ENCODE data around the gene RDX. TPM values are rescaled to one million over a fixed set of nuclear protein-coding genes. Genes with fewer than 3 reads are reported as not detected.

Gene RDX
- total and polyA plus RNA-seq, 4 donors: 22.6 to 144 (median 71.1) TPM

- DNase-seq (no peak), ATAC-seq (ENCODE audit: low FRiP score) (no peak)
- no peaks in the 10 kb centered on the region for H3K27me3 ChIP-seq (ENCODE audit: control insufficient read depth in 1 of 2, insufficient read depth in 2 of 2, low read length in 1 of 2)
- intact Hi-C loops (cut with DNase I): no loop called here
- no peaks in the 10 kb centered on the region for H3K9me3 ChIP-seq (ENCODE audit: control insufficient read depth, low read length)
- H3K27ac ChIP-seq (ENCODE audit: low read depth in 1 of 2, low read length in 2 of 2): no peak overlapping the region
- 41 to 47% methylated on average over 1 of the region's 1 CpG for WGBS, 2 donors
- no peak overlapping the region for H3K4me3 ChIP-seq (ENCODE audit: low read length in 2 of 2)
- no peaks in the 10 kb centered on the region for H3K4me1 ChIP-seq (ENCODE audit: control insufficient read depth in 1 of 2, insufficient read depth in 2 of 2, low read length in 2 of 2)
- no peaks in the 10 kb centered on the region for H3K36me3 ChIP-seq (ENCODE audit: control insufficient read depth in 1 of 2, insufficient read depth in 2 of 2, low read length in 1 of 2)
Observed at GRCh38 chr11:110331626-110332025, 35.2 kb upstream of the RDX start.

GRCh38 chr11:110329445-110329844 lies 33.0 kb upstream of the RDX start:
- DNase-seq (no peak), ATAC-seq (ENCODE audit: low FRiP score) (no peak)
- 94 to 97% methylated on average over 1 of the region's 1 CpG for WGBS, 2 donors
- H3K36me3 ChIP-seq (ENCODE audit: control insufficient read depth in 1 of 2, insufficient read depth in 2 of 2, low read length in 1 of 2): no peaks in the 10 kb centered on the region
- H3K9me3 ChIP-seq (ENCODE audit: control insufficient read depth, low read length): no peaks in the 10 kb centered on the region
- H3K27me3 ChIP-seq (ENCODE audit: control insufficient read depth in 1 of 2, insufficient read depth in 2 of 2, low read length in 1 of 2): no peaks in the 10 kb centered on the region
- intact Hi-C loops (cut with DNase I): no loop called here
- no peak overlapping the region for H3K4me3 ChIP-seq (ENCODE audit: low read length in 2 of 2)
- H3K27ac ChIP-seq (ENCODE audit: low read depth in 1 of 2, low read length in 2 of 2): no peak overlapping the region
- H3K4me1 ChIP-seq (ENCODE audit: control insufficient read depth in 1 of 2, insufficient read depth in 2 of 2, low read length in 2 of 2): no peaks in the 10 kb centered on the region

GRCh38 chr11:110327508-110327907 lies 31.1 kb upstream of the RDX start:
- no peak for ATAC-seq (ENCODE audit: low FRiP score)
- Histone ChIP-seq H3K27ac (ENCODE audit: low read depth in 1 of 2, low read length in 2 of 2) (no peak overlapping the region), H3K4me3 (ENCODE audit: low read length in 2 of 2) (no peak overlapping the region), H3K36me3 (ENCODE audit: control insufficient read depth in 1 of 2, insufficient read depth in 2 of 2, low read length in 1 of 2) (no peaks in the 10 kb centered on the region), H3K9me3 (ENCODE audit: control insufficient read depth, low read length) (no peaks in the 10 kb centered on the region), H3K27me3 (ENCODE audit: control insufficient read depth in 1 of 2, insufficient read depth in 2 of 2, low read length in 1 of 2) (no peaks in the 10 kb centered on the region), H3K4me1 (ENCODE audit: control insufficient read depth in 1 of 2, insufficient read depth in 2 of 2, low read length in 2 of 2) (no peaks in the 10 kb centered on the region)
- 88 to 91% methylated on average over 3 of the region's 3 CpGs for WGBS, 2 donors
- DNase-seq: no peak
- intact Hi-C loops (cut with DNase I): no loop called here

GRCh38 chr11:110323786-110324185 lies 27.4 kb upstream of the RDX start:
- DNase-seq (no peak), ATAC-seq (ENCODE audit: low FRiP score) (no peak)
- H3K4me3 ChIP-seq (ENCODE audit: low read length in 2 of 2): no peak overlapping the region
- 90% methylated on average over 4 of the region's 4 CpGs for WGBS, 2 donors
- no peaks in the 10 kb centered on the region for H3K9me3 ChIP-seq (ENCODE audit: control insufficient read depth, low read length)
- H3K27ac ChIP-seq (ENCODE audit: low read depth in 1 of 2, low read length in 2 of 2): no peak overlapping the region
- H3K36me3 ChIP-seq (ENCODE audit: control insufficient read depth in 1 of 2, insufficient read depth in 2 of 2, low read length in 1 of 2): no peaks in the 10 kb centered on the region
- intact Hi-C loops (cut with DNase I): no loop called here
- H3K27me3 ChIP-seq (ENCODE audit: control insufficient read depth in 1 of 2, insufficient read depth in 2 of 2, low read length in 1 of 2): no peaks in the 10 kb centered on the region
- H3K4me1 ChIP-seq (ENCODE audit: control insufficient read depth in 1 of 2, insufficient read depth in 2 of 2, low read length in 2 of 2): no peaks in the 10 kb centered on the region

DNA sequence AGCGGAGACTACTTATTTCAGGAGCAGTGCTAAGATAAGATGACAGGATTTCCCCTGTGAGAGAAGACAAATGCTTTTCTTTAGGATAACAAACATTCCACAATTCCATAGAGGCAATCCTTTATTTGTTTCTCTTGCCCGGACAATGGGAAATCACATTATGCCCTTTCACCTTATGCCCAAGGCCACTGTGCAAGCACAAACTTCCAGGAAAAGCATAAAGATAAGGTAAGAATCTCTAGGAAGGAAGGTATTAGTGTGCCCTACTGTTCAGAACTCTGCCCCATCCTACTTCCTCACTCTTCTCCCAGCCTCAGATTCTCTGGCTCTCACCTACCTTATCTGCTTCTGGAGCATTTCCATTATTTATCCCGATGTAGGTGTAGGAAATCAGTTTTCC lies 23.1 kb upstream of the RDX start:
- H3K4me3 ChIP-seq (ENCODE audit: low read length in 2 of 2): no peak overlapping the region
- 88 to 91% methylated on average over 3 of the region's 3 CpGs for WGBS, 2 donors

GRCh38 chr11:110318638-110319404 lies 22.4 kb upstream of the RDX start:
- DNase-seq: no peak
- 92 to 100% methylated on average over 1 of the region's 1 CpG for WGBS, 2 donors
- H3K9me3 ChIP-seq (ENCODE audit: control insufficient read depth, low read length): no peaks in the 10 kb centered on the region
- no peak overlapping the region for H3K4me3 ChIP-seq (ENCODE audit: low read length in 2 of 2)
- intact Hi-C loops (cut with DNase I): no loop called here
- no peaks in the 10 kb centered on the region for H3K4me1 ChIP-seq (ENCODE audit: control insufficient read depth in 1 of 2, insufficient read depth in 2 of 2, low read length in 2 of 2)
- no peak for ATAC-seq (ENCODE audit: low FRiP score)
- H3K27ac ChIP-seq (ENCODE audit: low read depth in 1 of 2, low read length in 2 of 2): no peak overlapping the region
- H3K27me3 ChIP-seq (ENCODE audit: control insufficient read depth in 1 of 2, insufficient read depth in 2 of 2, low read length in 1 of 2): no peaks in the 10 kb centered on the region
- no peaks in the 10 kb centered on the region for H3K36me3 ChIP-seq (ENCODE audit: control insufficient read depth in 1 of 2, insufficient read depth in 2 of 2, low read length in 1 of 2)

More for the DNA sequence above, 23.1 kb upstream of the RDX start:
- Histone ChIP-seq H3K9me3 (ENCODE audit: control insufficient read depth, low read length) (no peaks in the 10 kb centered on the region), H3K27ac (ENCODE audit: low read depth in 1 of 2, low read length in 2 of 2) (no peak overlapping the region), H3K36me3 (ENCODE audit: control insufficient read depth in 1 of 2, insufficient read depth in 2 of 2, low read length in 1 of 2) (no peaks in the 10 kb centered on the region), H3K4me1 (ENCODE audit: control insufficient read depth in 1 of 2, insufficient read depth in 2 of 2, low read length in 2 of 2) (no peaks in the 10 kb centered on the region), H3K27me3 (ENCODE audit: control insufficient read depth in 1 of 2, insufficient read depth in 2 of 2, low read length in 1 of 2) (no peaks in the 10 kb centered on the region)
- intact Hi-C loops (cut with DNase I): no loop called here
- ATAC-seq (ENCODE audit: low FRiP score) (no peak), DNase-seq (no peak)

GRCh38 chr11:110317516-110317932 lies 21.1 kb upstream of the RDX start:
- H3K27ac ChIP-seq (ENCODE audit: low read depth in 1 of 2, low read length in 2 of 2): no peak overlapping the region
- H3K4me1 ChIP-seq (ENCODE audit: control insufficient read depth in 1 of 2, insufficient read depth in 2 of 2, low read length in 2 of 2): no peaks in the 10 kb centered on the region
- H3K36me3 ChIP-seq (ENCODE audit: control insufficient read depth in 1 of 2, insufficient read depth in 2 of 2, low read length in 1 of 2): no peaks in the 10 kb centered on the region
- intact Hi-C loops (cut with DNase I): no loop called here
- H3K4me3 ChIP-seq (ENCODE audit: low read length in 2 of 2): no peak overlapping the region
- H3K27me3 ChIP-seq (ENCODE audit: control insufficient read depth in 1 of 2, insufficient read depth in 2 of 2, low read length in 1 of 2): no peaks in the 10 kb centered on the region
- DNase-seq (no peak), ATAC-seq (ENCODE audit: low FRiP score) (no peak)
- no peaks in the 10 kb centered on the region for H3K9me3 ChIP-seq (ENCODE audit: control insufficient read depth, low read length)
- 42 to 46% methylated on average over 3 of the region's 3 CpGs for WGBS, 2 donors

DNA sequence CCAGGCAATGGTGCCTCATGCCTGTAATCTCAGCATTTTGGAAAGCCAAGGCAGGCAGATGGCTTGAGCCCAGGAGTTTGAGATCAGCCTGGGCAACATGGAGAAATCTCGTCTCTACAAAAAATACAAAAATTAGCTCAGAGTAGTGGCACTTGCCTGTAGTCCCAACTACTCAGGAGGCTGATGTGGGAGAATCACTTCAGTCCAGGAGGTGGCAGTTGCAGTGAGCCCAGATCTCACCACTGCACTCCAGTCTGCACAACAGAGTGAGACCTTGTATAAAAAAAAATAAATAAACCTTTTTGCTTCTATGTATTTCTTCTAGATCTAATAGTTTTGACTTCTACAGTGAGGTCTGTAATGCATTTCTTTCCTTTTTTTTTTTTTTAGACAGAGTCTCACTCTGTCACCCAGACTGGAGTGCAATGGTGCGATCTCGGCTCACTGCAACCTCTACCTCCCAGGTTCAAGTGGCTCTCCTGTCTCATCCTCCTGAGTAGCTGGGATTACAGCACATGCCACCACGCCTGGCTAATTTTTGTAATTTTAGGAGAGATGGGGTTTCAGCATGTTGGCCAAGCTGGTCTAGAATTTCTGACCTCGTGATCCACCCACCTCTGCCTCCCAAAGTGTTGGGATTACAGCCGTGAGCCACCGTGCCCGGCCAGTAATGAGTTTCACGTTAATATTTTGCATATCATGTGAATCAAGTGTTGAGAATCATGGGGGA lies 18.1 kb upstream of the RDX start:
- Histone ChIP-seq H3K9me3 (ENCODE audit: control insufficient read depth, low read length) (no peaks in the 10 kb centered on the region), H3K27me3 (ENCODE audit: control insufficient read depth in 1 of 2, insufficient read depth in 2 of 2, low read length in 1 of 2) (no peaks in the 10 kb centered on the region), H3K4me3 (ENCODE audit: low read length in 2 of 2) (no peak overlapping the region), H3K36me3 (ENCODE audit: control insufficient read depth in 1 of 2, insufficient read depth in 2 of 2, low read length in 1 of 2) (no peaks in the 10 kb centered on the region), H3K4me1 (ENCODE audit: control insufficient read depth in 1 of 2, insufficient read depth in 2 of 2, low read length in 2 of 2) (peaks cover 0 to 2% of the 10 kb centered on the region in 2 donors), H3K27ac (ENCODE audit: low read depth in 1 of 2, low read length in 2 of 2) (no peak overlapping the region)
- 85% methylated on average over 9 of the region's 9 CpGs for WGBS, 2 donors
- no peak for ATAC-seq (ENCODE audit: low FRiP score)
- DNase-seq: no peak
- intact Hi-C loops (cut with DNase I): no loop called here

DNA sequence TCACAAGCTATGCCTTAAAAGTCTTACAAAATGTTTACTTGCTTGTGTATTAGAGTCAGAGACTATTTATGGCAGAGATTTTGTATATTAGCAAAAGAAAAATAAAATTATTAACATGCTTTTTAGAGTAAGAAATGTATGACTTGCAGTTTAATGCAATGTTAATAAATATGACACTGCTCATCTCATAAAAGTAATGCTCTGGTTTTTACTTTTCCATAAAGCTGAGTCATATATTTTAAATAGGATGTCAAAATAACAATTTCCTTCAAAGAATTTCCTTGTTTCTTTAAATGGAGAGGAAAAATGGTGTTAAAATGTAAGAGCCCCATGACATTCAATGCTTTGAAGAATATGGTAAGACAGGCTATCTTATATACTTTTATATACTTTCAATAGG lies 16.3 kb upstream of the RDX start:
- ATAC-seq (ENCODE audit: low FRiP score): no peak

More for the DNA sequence above, 16.3 kb upstream of the RDX start:
- peaks cover 0 to 2% of the 10 kb centered on the region in 2 donors for H3K4me1 ChIP-seq (ENCODE audit: control insufficient read depth in 1 of 2, insufficient read depth in 2 of 2, low read length in 2 of 2)
- no peak for DNase-seq
- no peaks in the 10 kb centered on the region for H3K9me3 ChIP-seq (ENCODE audit: control insufficient read depth, low read length)
- intact Hi-C loops (cut with DNase I): no loop called here
- H3K27ac ChIP-seq (ENCODE audit: low read depth in 1 of 2, low read length in 2 of 2): no peak overlapping the region
- no peaks in the 10 kb centered on the region for H3K27me3 ChIP-seq (ENCODE audit: control insufficient read depth in 1 of 2, insufficient read depth in 2 of 2, low read length in 1 of 2)
- no peaks in the 10 kb centered on the region for H3K36me3 ChIP-seq (ENCODE audit: control insufficient read depth in 1 of 2, insufficient read depth in 2 of 2, low read length in 1 of 2)
- H3K4me3 ChIP-seq (ENCODE audit: low read length in 2 of 2): no peak overlapping the region
